Upper lobe of left lung (tissue), 6 donors: Measurements from ENCODE around the gene TSSK6. TPM values are rescaled to one million over a fixed set of nuclear protein-coding genes. Genes with fewer than 3 reads are reported as not detected.

Experiments used
- ATAC-seq, 2 donors: fragments of 200-7000 bp; cut with Tn5 transposase; one replicate each; pipeline ENCODE4 v1.9.1; 2022; ENCODE audit warnings: mild to moderate bottlenecking in 2 of 2, moderate library complexity in 2 of 2; ENCODE audit not compliant: low FRiP score in 2 of 2
- DNase-seq, 2 donors: peaks; one replicate each; pipeline ENCODE4 v3.0.0-alpha.2; 2019 to 2020
- H3K27ac ChIP-seq, 4 donors: fragments of 200-600 bp; sonication (generic); one replicate each; pipeline ENCODE4 v1.5.1; 2016 to 2019
- H3K27me3 ChIP-seq, 4 donors: fragments of 200-600 bp; sonication (generic); one replicate each; pipeline ENCODE4 v1.5.1; 2017 to 2019
- H3K36me3 ChIP-seq, 4 donors: fragments of 200-600 bp; sonication (generic); one replicate each; pipeline ENCODE4 v1.5.1; 2016 to 2019
- H3K4me1 ChIP-seq, 4 donors: fragments of 200-600 bp; sonication (generic); one replicate each; pipeline ENCODE4 v1.5.1; 2018 to 2019
- H3K4me3 ChIP-seq, 4 donors: fragments of 200-600 bp; sonication (generic); one replicate each; pipeline ENCODE4 v1.5.1; 2017 to 2019; ENCODE audit warnings: mild to moderate bottlenecking in 2 of 4, moderate library complexity in 1 of 4
- H3K9me3 ChIP-seq, 4 donors: fragments of 200-600 bp; sonication (generic); one replicate each; pipeline ENCODE4 v1.5.1; 2018 to 2019
- CTCF ChIP-seq, 6 experiments: fragments of 450-650 bp in 4 of 6; fragments of 200-600 bp in 2 of 6; sonication (generic) in 2 of 6; IDR thresholded peaks; one replicate each; pipeline ENCODE4 v1.5.1; 2016 to 2019; ENCODE audit warnings: antibody characterized with exemption in 6 of 6
- EP300 ChIP-seq, 4 donors: sonication (generic); formaldehyde crosslinking; IDR thresholded peaks; one replicate each; pipeline ENCODE4 v1.5.1; 2017; ENCODE audit warnings: antibody characterized with exemption in 4 of 4, control low read depth in 2 of 4
- POLR2A ChIP-seq, 4 donors: fragments of 450-650 bp; IDR thresholded peaks; one replicate each; pipeline ENCODE4 v1.5.1; 2016 to 2017; ENCODE audit warnings: antibody characterized with exemption in 4 of 4, mild to moderate bottlenecking in 2 of 4
- POLR2AphosphoS5 ChIP-seq, 2 donors: sonication (generic); formaldehyde crosslinking; IDR thresholded peaks; one replicate each; pipeline ENCODE4 v1.5.1; 2017; ENCODE audit warnings: antibody characterized with exemption in 2 of 2
- WGBS, 2 donors: methylation state at CpG; one replicate each; pipeline ENCODE4 v1.1.5; 2017 to 2018; 5-methylcytosine and 5-hydroxymethylcytosine counted together
- total RNA-seq, 6 donors: library from RNA; depleted of rRNA in 4 of 6; stranded (reverse); fragments of >200 nt in 4 of 6; gene quantifications; one replicate each; pipeline versions ENCODE4 v1.1.0 to v1.2.1, GENCODE V29; 2016 to 2021
- donor health status: DM: no; HTN: no; CAD: no; lungs with moderate emphysema.
- donor health status: DM: no; HTN: yes; CAD: no; lungs with severe emphysema.

Gene TSSK6
- total RNA-seq, 6 donors from 2014 or later, result 1.7 to 7.3 (median 3.1) TPM

- Histone ChIP-seq H3K4me3 (no peak overlapping the region), H3K27me3 (no peaks in the 10 kb centered on the region), H3K9me3 (no peaks in the 10 kb centered on the region), H3K27ac (no peak overlapping the region), H3K4me1 (peaks cover 17 to 19% (median 18%) of the 10 kb centered on the region in 4 donors), H3K36me3 (peaks cover 17 to 72% (median 63%) of the 10 kb centered on the region in 4 donors)
- ATAC-seq, result no peak
- 70 to 94% methylated on average over 5 to 15 of the region's 15 CpGs for WGBS, 2 donors
- no peak for TF ChIP-seq CTCF (IDR thresholded peaks at IDR 0.05)
- TF ChIP-seq EP300 (IDR thresholded peaks at IDR 0.05), result no peak
- TF ChIP-seq POLR2A (IDR thresholded peaks at IDR 0.05), result no peak
- TF ChIP-seq POLR2AphosphoS5 (IDR thresholded peaks at IDR 0.05), result no peak
- no peak for DNase-seq
Observed at GRCh38 chr19:19493841-19494546, 21.4 kb downstream of the TSSK6 start.

GRCh38 chr19:19492026-19492610 lies 23.2 kb downstream of the TSSK6 start:
- Histone ChIP-seq H3K4me3 (no peak overlapping the region), H3K9me3 (no peaks in the 10 kb centered on the region), H3K4me1 (peaks cover 36 to 37% (median 36%) of the 10 kb centered on the region in 4 donors), H3K36me3 (peaks cover 11 to 53% (median 44%) of the 10 kb centered on the region in 4 donors), H3K27ac (no peak overlapping the region), H3K27me3 (no peaks in the 10 kb centered on the region)
- no peak for ATAC-seq
- TF ChIP-seq POLR2A (IDR thresholded peaks at IDR 0.05) (no peak), CTCF (IDR thresholded peaks at IDR 0.05) (no peak), POLR2AphosphoS5 (IDR thresholded peaks at IDR 0.05) (no peak), EP300 (IDR thresholded peaks at IDR 0.05) (no peak)
- WGBS, 2 donors, result 88 to 91% methylated on average over 10 to 21 of the region's 21 CpGs
- DNase-seq, result no peak

- Histone ChIP-seq H3K27ac (no peak overlapping the region), H3K27me3 (no peaks in the 10 kb centered on the region), H3K9me3 (no peaks in the 10 kb centered on the region), H3K4me3 (no peak overlapping the region), H3K4me1 (peaks cover 39 to 44% (median 42%) of the 10 kb centered on the region in 4 donors), H3K36me3 (peaks cover 10 to 50% (median 40%) of the 10 kb centered on the region in 4 donors)
- 89 to 92% methylated on average over 10 to 15 of the region's 15 CpGs for WGBS, 2 donors
- TF ChIP-seq POLR2AphosphoS5 (IDR thresholded peaks at IDR 0.05) (no peak), CTCF (IDR thresholded peaks at IDR 0.05) (no peak), EP300 (IDR thresholded peaks at IDR 0.05) (no peak), POLR2A (IDR thresholded peaks at IDR 0.05) (no peak)
- DNase-seq (peak in 1 of 2 donors; percentile 54), ATAC-seq (no peak)
Observed at GRCh38 chr19:19491321-19492025, 23.9 kb downstream of the TSSK6 start.

GRCh38 chr19:19490214-19490968 lies 25.0 kb downstream of the TSSK6 start:
- TF ChIP-seq POLR2AphosphoS5 (IDR thresholded peaks at IDR 0.05), result no peak
- TF ChIP-seq CTCF (IDR thresholded peaks at IDR 0.05), result peak; percentile 58 to 86 (median 83)
- WGBS, 2 donors, result 33 to 35% methylated on average over 20 of the region's 20 CpGs
- Histone ChIP-seq H3K4me3 (no peak overlapping the region), H3K4me1 (peaks cover 39 to 53% (median 45%) of the 10 kb centered on the region in 4 donors), H3K27me3 (no peaks in the 10 kb centered on the region), H3K36me3 (peaks cover 0 to 46% (median 31%) of the 10 kb centered on the region in 4 donors), H3K9me3 (no peaks in the 10 kb centered on the region), H3K27ac (peak overlapping the region; percentile 68 to 83 (median 79))
- ATAC-seq (peak; percentile 72 to 80), DNase-seq (peak in 1 of 2 donors; percentile 72)
